Uterus (tissue), 2 donors: ENCODE results near the gene BOLA1.
A peak's percentile ranks its signal among the peaks of the same experiment; 100 is the strongest.

Experiments
- CTCF ChIP-seq, 4 experiments: fragments of 200-600 bp in 2 of 4; fragments of 450-650 bp in 2 of 4; sonication (generic) in 2 of 4; IDR thresholded peaks; one replicate each; pipeline ENCODE4 v1.5.1; 2016 to 2019; ENCODE audit warnings: antibody characterized with exemption in 4 of 4, mild to moderate bottlenecking in 2 of 4, moderate library complexity in 1 of 4
- POLR2A ChIP-seq, 2 donors: fragments of 450-650 bp; IDR thresholded peaks; one replicate each; pipeline ENCODE4 v1.6.1; 2016; ENCODE audit warnings: antibody characterized with exemption in 2 of 2, mild to moderate bottlenecking in 1 of 2, moderate library complexity in 1 of 2

DNA sequence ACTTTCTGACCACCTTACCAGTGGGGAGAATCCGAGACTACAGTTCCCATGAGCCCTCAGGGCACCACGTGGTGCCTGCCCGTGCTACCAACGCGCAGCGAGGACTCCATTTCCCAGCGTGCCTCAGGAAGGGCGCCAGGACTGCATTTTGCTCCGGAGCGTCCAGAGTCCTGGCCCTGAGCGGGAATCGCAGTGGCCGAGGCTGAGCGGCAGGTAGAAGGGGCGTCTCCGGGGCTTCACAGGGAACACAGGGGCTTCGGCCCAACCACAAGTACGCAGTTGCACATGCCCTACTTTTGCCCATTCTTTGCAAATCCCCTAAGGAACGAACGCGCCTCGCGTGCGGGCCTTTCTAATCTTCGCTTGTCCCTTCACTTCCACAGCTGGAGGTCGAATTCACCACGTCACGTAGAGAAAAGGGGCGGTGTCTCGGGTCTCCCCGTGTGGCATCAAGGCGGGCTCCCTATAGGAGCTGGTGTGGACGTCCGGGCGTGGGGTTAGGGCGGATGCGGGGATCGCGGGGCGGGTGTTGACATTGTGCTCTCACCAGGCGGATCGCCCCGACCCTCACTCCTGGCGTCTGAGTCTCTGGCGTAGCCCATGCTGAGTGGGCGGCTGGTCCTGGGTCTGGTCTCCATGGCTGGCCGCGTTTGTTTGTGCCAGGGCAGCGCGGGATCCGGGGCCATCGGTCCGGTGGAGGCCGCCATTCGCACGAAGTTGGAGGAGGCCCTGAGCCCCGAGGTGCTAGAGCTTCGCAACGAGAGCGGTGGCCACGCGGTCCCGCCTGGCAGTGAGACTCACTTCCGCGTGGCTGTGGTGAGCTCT is at the start of gene BOLA1:
- TF ChIP-seq CTCF (IDR thresholded peaks at IDR 0.05) (peak in 2 of 4 experiments; percentile 18 to 31), POLR2A (IDR thresholded peaks at IDR 0.05) (peak; percentile 89 to 94)
